HG03442 (cell line): ENCODE data around the gene STK33.

Experiments used
- ATAC-seq: cut with Tn5 transposase; IDR thresholded peaks from one replicate; pipeline ENCODE4 v1.9.1; 2021; ENCODE audit warnings: mild to moderate bottlenecking, moderate library complexity; ENCODE audit not compliant: unreplicated experiment

STK33 gene

GRCh38 chr11:8360086-8360828, 233.8 kb downstream of the STK33 start:
- ATAC-seq, result no peak

GRCh38 chr11:8359521-8359920, 234.5 kb downstream of the STK33 start:
- no peak for ATAC-seq

GRCh38 chr11:8357891-8358566, 236.0 kb downstream of the STK33 start:
- no peak for ATAC-seq

- ATAC-seq, result no peak
Measured at GRCh38 chr11:8357505-8357888, 236.5 kb downstream of the STK33 start.

- no peak for ATAC-seq
Measured at GRCh38 chr11:8356721-8357504, 237.1 kb downstream of the STK33 start.

DNA sequence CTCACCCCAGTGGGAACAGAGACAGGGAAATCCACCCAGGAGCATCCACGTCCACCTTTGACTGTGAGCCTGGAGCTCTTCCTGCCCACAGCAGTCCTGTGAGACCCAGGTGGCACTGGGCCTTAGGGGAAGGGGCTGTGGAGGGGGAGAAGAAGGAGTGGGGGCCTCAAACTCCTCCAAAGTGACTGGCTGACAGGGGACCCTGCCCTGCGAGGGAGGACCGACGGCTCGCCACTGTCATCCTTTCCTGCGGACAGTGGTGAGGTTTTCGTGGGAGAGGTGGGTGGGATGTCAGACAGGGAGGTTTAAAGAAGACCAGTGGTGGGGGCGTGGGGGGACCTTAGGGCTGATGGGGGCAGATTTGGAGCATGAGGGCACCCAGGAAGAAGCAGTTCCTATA, 237.8 kb downstream of the STK33 start:
- no peak for ATAC-seq

GRCh38 chr11:8355416-8355742, 238.6 kb downstream of the STK33 start:
- no peak for ATAC-seq

GRCh38 chr11:8354622-8355415, 239.2 kb downstream of the STK33 start:
- ATAC-seq, result no peak

DNA sequence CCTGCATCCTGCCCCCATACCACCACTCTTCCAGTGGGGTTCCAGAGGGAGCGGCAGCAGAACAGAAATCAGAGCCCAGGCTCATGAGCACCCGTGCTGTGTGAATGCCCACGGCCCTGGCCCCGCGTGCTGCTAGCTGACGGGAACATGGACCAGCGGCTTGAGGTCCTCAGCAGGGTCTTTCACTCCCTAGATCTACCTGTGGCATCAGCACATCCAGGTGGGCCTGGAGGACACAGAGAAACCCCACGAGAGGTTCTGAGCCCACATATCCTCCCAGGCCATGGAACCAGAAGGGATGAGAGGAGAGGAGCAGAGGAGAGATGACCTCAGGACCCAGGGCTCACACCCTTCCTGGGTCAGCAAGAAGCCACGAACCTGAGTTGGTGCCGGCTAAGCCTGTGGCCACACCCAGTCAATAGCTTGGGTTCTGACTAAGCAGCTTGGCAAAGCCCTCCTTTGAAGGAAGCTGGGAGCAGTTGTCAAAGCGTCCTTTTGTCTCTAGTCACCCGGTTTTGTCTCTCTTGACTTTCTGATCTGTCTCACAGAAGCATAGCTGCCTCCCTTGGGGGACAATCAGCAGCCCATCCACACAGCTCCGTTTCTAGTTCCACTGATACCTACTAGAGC, 241.0 kb downstream of the STK33 start:
- no peak for ATAC-seq

- ATAC-seq, result no peak
Measured at GRCh38 chr11:8352103-8352875, 241.7 kb downstream of the STK33 start.

DNA sequence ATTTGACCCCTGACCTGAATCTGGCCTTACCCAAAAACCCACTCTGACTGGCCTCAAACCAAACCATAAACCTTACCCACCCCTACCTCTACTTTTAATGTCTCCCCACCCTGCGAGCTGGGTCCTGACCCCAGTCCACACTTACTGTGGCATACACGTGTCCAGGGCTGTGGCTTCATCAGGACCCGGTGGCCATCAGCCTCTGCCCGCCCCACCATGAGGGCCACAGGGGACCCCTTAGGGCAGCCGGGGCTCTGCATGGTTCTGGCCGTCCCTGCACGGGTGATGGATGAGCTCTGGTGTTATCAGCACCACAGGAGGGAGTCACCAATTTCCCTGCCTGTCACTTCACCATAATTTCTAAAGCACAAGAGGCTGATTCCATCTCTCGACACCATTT, 242.8 kb downstream of the STK33 start:
- ATAC-seq, result no peak

DNA sequence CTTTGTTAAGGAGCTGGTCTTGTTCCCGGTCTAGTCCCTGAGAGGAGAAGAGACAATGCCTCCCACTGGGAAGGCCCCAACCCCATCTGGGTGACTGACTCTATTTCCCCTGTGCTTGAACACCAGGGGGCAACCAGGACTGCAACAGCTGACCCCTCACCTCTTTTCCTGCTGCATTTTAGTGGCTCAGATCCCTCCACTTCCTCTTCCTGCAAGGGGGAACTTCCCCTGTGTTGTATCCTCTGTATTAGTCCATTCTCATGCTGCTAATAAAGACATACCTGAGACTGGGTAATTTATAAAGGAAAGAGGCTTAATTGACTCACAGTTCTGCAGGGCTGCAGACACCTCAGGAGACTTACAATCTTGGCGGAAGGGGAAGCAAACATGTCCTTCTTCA, 246.1 kb downstream of the STK33 start:
- no peak for ATAC-seq

DNA sequence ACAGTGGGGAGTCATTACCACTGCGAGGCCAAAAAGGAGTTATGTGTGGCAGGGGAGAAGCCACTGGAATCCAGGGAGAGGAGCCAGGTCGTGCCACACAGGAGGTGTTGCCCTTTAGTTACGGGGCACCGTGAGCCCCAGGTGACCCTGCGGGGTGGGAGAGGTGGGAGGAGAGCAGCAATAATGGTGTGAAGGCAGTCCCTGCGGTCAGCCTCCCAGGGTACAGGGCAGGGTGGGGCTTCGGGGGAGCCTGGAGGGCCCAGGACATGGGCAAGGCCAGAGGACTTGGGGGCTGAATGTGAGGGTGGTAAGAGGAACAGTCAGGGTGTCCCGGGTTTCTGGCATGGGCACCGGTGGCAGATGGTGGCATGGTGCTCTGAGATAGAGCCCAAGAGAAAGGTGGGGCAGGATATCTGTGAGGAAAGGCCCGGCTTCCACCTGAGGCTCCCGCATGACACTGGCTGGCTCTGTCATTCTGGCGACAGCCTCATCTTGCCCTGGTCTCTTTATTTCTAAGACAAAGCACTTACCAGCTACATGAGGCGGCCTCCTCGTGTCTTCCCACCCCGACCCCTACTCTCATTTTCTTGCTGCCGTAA, 247.8 kb downstream of the STK33 start:
- ATAC-seq, result no peak

- ATAC-seq, result no peak
Measured at GRCh38 chr11:8345179-8345578, 248.8 kb downstream of the STK33 start.

- no peak for ATAC-seq
Measured at GRCh38 chr11:8344346-8344745, 249.7 kb downstream of the STK33 start.

GRCh38 chr11:8342821-8343681, 251.0 kb downstream of the STK33 start:
- ATAC-seq, result peak; percentile 90

DNA sequence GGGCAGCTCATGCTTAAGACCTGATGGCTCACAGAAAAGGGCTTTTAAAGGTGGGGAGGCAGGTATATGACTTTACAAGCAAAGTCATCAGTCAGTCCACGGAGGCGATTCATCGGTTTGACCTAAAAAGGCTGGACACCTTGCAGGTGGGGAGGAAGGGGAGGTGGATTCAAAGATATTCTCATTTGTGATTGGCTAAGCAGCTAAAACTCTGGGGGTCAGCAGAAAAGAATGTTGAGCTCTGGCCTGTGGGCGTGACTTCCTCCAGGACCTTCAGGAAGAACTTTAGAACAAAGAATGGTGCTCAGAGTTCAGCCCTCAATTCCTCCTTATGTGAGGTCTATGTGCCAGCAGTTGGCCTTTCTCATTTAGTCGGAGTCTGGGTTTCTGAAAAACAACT, 252.0 kb downstream of the STK33 start:
- no peak for ATAC-seq
